ENCODE results near the gene CFAP54.

CFAP54 gene

GRCh38 chr12:96687719-96688118, 198.3 kb downstream of the CFAP54 start (continued):
- TF ChIP-seq, protein P1, sequence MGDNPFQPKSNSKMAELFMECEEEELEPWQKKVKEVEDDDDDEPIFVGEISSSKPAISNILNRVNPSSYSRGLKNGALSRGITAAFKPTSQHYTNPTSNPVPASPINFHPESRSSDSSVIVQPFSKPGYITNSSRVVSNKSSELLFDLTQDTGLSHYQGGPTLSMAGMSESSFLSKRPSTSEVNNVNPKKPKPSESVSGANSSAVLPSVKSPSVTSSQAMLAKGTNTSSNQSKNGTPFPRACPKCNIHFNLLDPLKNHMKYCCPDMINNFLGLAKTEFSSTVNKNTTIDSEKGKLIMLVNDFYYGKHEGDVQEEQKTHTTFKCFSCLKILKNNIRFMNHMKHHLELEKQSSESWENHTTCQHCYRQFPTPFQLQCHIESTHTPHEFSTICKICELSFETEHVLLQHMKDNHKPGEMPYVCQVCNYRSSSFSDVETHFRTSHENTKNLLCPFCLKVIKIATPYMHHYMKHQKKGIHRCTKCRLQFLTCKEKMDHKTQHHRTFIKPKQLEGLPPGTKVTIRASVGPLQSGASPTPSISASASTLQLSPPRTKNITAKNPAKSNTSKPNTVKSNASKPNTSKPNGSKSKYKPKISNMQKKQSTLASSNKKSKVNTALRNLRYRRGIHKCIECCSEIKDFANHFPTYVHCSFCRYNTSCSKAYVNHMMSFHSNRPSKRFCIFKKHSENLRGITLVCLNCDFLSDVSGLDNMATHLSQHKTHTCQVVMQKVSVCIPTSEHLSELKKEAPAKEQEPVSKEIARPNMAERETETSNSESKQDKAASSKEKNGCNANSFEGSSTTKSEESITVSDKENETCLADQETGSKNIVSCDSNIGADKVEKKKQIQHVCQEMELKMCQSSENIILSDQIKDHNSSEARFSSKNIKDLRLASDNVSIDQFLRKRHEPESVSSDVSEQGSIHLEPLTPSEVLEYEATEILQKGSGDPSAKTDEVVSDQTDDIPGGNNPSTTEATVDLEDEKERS (tag by site-specific recombination; IDR thresholded peaks at IDR 0.05) = no peak
- TF ChIP-seq ZBTB11 (tag by site-specific recombination; conservative IDR thresholded peaks at IDR 0.05; ENCODE audit: low read depth) = no peak
- no peak for TF ChIP-seq GFI1B (tag by site-specific recombination; IDR thresholded peaks at IDR 0.05)
- TF ChIP-seq ZSCAN30 (tag by site-specific recombination; IDR thresholded peaks at IDR 0.05) = no peak

DNA sequence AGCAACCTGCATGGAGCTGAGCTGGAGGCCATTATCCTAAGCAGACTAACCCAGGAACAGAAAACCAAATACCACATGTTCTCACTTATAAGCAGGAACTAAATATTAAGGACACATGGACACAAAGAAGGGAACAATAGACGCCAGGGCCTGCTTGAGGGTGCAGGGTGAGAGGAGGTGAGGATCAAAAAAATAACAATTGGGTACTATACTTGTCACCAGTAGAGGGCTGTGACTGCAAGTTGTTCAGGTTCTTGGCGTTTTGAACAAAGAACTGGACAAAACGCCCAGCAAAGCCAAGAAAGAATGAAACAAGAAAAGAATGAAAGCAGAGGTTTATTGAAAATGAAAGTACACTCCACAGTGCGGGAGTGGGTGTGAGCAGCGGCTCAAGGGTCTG, 209.1 kb downstream of the CFAP54 start:
- Histone ChIP-seq H3K9me3 (ENCODE audit: control insufficient read depth, insufficient read depth, low read depth, low read length) (no peaks in the 10 kb centered on the region), H3K4me3 (ENCODE audit: low read depth, low read length) (no peak overlapping the region), H3K36me3 (ENCODE audit: control insufficient read depth in 2 of 2, insufficient read depth in 1 of 2, low read length in 2 of 2) (no peaks in the 10 kb centered on the region), H3K27ac (ENCODE audit: extremely low read depth, low read depth, low read length) (no peak overlapping the region), H3K4me1 (ENCODE audit: control insufficient read depth, insufficient read depth, low read length) (no peaks in the 10 kb centered on the region)
- POLR2A ChIA-PET = no interaction called here
- CTCF ChIA-PET = interaction anchor here (0.7 kb wide), 1 partner anchor 165 kb away, joined by 3 read pairs; no protein-coding TSS in a partner anchor
- no peak for TF ChIP-seq ZNF366 (tag by site-specific recombination; conservative IDR thresholded peaks at IDR 0.05)
- TF ChIP-seq ZNF138 (tag by site-specific recombination; IDR thresholded peaks at IDR 0.05; ENCODE audit: borderline replicate concordance) = no peak
- no peak for TF ChIP-seq ZNF488 (tag by site-specific recombination; IDR thresholded peaks at IDR 0.05)
- TF ChIP-seq, protein P2, sequence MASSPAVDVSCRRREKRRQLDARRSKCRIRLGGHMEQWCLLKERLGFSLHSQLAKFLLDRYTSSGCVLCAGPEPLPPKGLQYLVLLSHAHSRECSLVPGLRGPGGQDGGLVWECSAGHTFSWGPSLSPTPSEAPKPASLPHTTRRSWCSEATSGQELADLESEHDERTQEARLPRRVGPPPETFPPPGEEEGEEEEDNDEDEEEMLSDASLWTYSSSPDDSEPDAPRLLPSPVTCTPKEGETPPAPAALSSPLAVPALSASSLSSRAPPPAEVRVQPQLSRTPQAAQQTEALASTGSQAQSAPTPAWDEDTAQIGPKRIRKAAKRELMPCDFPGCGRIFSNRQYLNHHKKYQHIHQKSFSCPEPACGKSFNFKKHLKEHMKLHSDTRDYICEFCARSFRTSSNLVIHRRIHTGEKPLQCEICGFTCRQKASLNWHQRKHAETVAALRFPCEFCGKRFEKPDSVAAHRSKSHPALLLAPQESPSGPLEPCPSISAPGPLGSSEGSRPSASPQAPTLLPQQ (tag by site-specific recombination; IDR thresholded peaks at IDR 0.05) = no peak
- TF ChIP-seq ZNF664 (tag by site-specific recombination; IDR thresholded peaks at IDR 0.05) = no peak
- no peak for TF ChIP-seq PRDM1 (tag by site-specific recombination; IDR thresholded peaks at IDR 0.05)
- no peak for TF ChIP-seq ZNF19 (tag by site-specific recombination; IDR thresholded peaks at IDR 0.05; ENCODE audit: low read depth)
- no peak for TF ChIP-seq ZNF544 (tag by site-specific recombination; IDR thresholded peaks at IDR 0.05)
- TF ChIP-seq PRDM2 (tag by site-specific recombination; IDR thresholded peaks at IDR 0.05; ENCODE audit: borderline replicate concordance) = no peak
- TF ChIP-seq PRDM6 (tag by site-specific recombination; IDR thresholded peaks at IDR 0.05) = no peak
- TF ChIP-seq ZNF214 (tag by site-specific recombination; IDR thresholded peaks at IDR 0.05; ENCODE audit: borderline replicate concordance) = no peak
- no peak for TF ChIP-seq ZNF362 (tag by site-specific recombination; IDR thresholded peaks at IDR 0.05)
- no peak for TF ChIP-seq ZNF16 (tag by site-specific recombination; IDR thresholded peaks at IDR 0.05; ENCODE audit: low read depth)
- no peak for TF ChIP-seq ZNF335 (tag by site-specific recombination; conservative IDR thresholded peaks at IDR 0.05)
